Measurements from ENCODE around the gene WDR64.

- TF ChIP-seq CTCF (conservative IDR thresholded peaks at IDR 0.05; ENCODE audit: low read depth, low read length) (no peak), EZH2 (IDR thresholded peaks at IDR 0.05; ENCODE audit: low read length, unreplicated experiment) (no peak), EZH2phosphoT487 (IDR thresholded peaks at IDR 0.05; ENCODE audit: borderline replicate concordance, low read length) (no peak)
Measured at GRCh38 chr1:241776911-241777310, 124.8 kb downstream of the WDR64 start.
